DMS114 treated with DMSO at 0.1 percent for 48 hours (cell line): ENCODE measurements around the gene CIITA.

ENCODE experiments used
- DNase-seq: peaks from one replicate; lab custom pipeline; 2025; ENCODE audit not compliant: unreplicated experiment; lab: John Stamatoyannopoulos, UW

CIITA gene

GRCh38 chr16:10979717-10980601 is 103.0 kb downstream of the CIITA start:
- no peak for DNase-seq

GRCh38 chr16:10980813-10981212 is 103.8 kb downstream of the CIITA start:
- no peak for DNase-seq

- no peak for DNase-seq
Observed at GRCh38 chr16:10981697-10982216, 104.8 kb downstream of the CIITA start.

- no peak for DNase-seq
Observed at GRCh38 chr16:10982465-10983150, 105.6 kb downstream of the CIITA start.

GRCh38 chr16:10983159-10983558 is 106.2 kb downstream of the CIITA start:
- DNase-seq: no peak

GRCh38 chr16:10984509-10984908 is 107.5 kb downstream of the CIITA start:
- DNase-seq: no peak
